ENCODE measurements around the gene FAM50B.

FAM50B gene

GRCh38 chr6:3881711-3882421 is 32.7 kb downstream of the FAM50B start:
- no peak overlapping the region for H3K27ac ChIP-seq

DNA sequence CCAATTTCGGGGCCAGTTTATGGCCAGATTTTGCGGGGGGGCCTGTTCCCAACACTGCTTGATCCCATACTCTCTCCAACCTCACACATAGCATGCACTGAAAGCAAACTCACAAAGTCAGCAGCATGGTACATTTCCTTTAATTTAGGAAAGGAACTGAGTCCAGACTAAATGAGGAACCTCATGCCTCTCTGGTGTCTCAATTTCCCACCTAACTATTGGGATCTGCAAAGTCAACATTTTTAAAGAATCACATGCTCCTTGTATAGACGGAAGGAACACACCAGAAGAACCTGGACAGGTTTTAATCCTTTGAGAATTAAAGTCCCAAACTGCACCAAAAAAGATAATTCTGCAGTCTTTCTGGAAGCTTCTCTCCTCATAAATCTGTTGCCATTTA is 33.3 kb downstream of the FAM50B start:
- no peak for TF ChIP-seq CTCF (conservative IDR thresholded peaks at IDR 0.05)
- TF ChIP-seq ZFX (IDR thresholded peaks at IDR 0.05) = no peak
- no peak overlapping the region for H3K27ac ChIP-seq

More at GRCh38 chr6:3881711-3882421, 32.7 kb downstream of the FAM50B start:
- TF ChIP-seq CTCF (conservative IDR thresholded peaks at IDR 0.05) (no peak), ZFX (IDR thresholded peaks at IDR 0.05) (no peak)

DNA sequence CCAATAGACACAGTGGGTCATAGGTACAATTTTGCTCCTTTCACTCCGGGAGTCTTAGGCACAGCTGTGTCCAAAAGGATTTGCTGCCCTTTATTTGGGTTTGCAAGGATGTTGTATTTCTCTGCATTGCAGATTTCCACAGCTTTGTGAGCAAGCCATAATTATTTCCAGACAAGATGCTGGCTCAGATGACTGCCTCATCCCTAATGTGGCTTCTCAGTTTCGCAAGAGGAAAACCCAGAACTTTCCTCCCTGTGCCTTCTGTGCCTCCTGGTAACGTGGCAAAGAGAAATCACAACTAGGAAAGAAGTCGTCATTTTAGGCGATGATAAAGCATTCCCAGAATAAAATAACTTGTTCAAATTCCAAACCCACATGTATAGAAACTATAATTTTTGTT is 33.7 kb downstream of the FAM50B start:
- H3K27ac ChIP-seq = no peak overlapping the region
- no peak for TF ChIP-seq ZFX (IDR thresholded peaks at IDR 0.05)
- TF ChIP-seq CTCF (conservative IDR thresholded peaks at IDR 0.05) = no peak

DNA sequence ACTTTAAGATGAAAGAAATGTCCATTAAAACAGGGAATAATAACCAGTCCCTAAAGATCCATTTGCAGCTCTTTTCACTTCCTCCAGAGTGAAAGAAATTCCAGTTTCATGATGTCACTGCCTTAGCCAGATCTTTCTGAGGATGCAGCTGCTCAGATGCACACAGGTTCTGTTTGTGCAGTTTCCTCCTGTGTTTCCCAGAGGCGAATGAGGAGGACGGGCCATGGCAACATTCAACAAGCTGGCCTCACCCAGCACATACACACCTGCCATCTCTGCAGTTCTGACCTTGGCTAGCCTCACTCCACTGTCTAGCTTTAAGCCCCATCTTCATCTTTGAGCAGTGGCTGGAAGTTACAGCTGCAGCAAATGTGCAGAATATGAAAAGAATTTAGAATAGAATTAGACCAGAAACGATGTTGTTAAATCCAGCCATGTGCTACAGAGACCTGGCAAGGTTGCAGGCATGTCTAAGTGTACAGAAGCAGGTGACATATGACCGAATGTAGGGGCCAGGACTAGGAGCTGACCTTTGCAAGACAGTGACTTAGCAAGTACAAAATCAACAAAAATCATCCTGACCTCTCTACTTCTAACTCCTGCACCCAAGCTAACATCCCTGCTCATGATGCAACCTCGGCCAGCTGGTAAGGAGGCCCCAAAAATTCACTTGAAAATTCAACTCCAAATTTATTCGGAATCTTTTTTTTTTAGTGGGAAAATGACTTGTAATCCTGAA is 35.0 kb downstream of the FAM50B start:
- no peak overlapping the region for H3K27ac ChIP-seq
- no peak for TF ChIP-seq CTCF (conservative IDR thresholded peaks at IDR 0.05)
- TF ChIP-seq ZFX (IDR thresholded peaks at IDR 0.05) = no peak

GRCh38 chr6:3885262-3886036 is 36.3 kb downstream of the FAM50B start:
- TF ChIP-seq ZFX (IDR thresholded peaks at IDR 0.05) (no peak), CTCF (conservative IDR thresholded peaks at IDR 0.05) (peak; percentile 37)
- no peak overlapping the region for H3K27ac ChIP-seq

- H3K27ac ChIP-seq = no peak overlapping the region
- TF ChIP-seq ZFX (IDR thresholded peaks at IDR 0.05) = no peak
- TF ChIP-seq CTCF (conservative IDR thresholded peaks at IDR 0.05) = no peak; the same call in 1 of the 2 replicates
Observed at GRCh38 chr6:3887150-3887700, 38.1 kb downstream of the FAM50B start.
